Measurements from ENCODE around the gene CST9L.
A peak's percentile ranks its signal among the peaks of the same experiment; 100 is the strongest.

The CST9L gene, protein sequence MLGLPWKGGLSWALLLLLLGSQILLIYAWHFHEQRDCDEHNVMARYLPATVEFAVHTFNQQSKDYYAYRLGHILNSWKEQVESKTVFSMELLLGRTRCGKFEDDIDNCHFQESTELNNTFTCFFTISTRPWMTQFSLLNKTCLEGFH

GRCh38 chr20:23568320-23568970 is at the start of gene CST9L:
Gene CST9L, minus strand, starts transcription at chr20:23568484. Its CDS starts 34 bp downstream, at chr20:23568450.
- DNase-seq (ENCODE audit: low read depth in 2 of 2, low spot score in 1 of 2) = no peak

DNA sequence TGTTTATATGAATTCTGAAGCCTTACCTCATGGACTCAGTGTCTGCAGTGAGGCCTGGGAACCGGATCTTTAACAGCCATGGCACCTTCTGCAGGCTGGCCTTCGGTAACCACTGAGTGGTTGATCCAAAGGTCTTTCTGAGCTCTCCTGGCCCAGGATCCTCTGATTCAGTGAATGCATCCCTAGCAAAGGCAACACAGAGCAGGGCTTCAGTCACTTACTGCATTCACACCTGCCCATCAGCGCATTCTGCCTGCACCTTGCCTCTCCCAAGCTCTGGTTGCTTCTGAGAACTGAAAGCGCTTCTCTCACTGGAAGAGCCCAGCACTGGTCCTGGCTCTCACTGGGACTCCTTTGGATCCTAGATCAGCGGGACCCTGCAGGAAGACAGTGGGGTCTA is 45.9 kb upstream of the CST9L start:
- no peak for DNase-seq (ENCODE audit: low read depth in 2 of 2, low spot score in 1 of 2)

GRCh38 chr20:23613676-23614075 is 45.4 kb upstream of the CST9L start:
- no peak for DNase-seq (ENCODE audit: low read depth in 2 of 2, low spot score in 1 of 2)

- DNase-seq (ENCODE audit: low read depth in 2 of 2, low spot score in 1 of 2) = no peak
Observed at GRCh38 chr20:23612396-23612795, 44.1 kb upstream of the CST9L start.

DNA sequence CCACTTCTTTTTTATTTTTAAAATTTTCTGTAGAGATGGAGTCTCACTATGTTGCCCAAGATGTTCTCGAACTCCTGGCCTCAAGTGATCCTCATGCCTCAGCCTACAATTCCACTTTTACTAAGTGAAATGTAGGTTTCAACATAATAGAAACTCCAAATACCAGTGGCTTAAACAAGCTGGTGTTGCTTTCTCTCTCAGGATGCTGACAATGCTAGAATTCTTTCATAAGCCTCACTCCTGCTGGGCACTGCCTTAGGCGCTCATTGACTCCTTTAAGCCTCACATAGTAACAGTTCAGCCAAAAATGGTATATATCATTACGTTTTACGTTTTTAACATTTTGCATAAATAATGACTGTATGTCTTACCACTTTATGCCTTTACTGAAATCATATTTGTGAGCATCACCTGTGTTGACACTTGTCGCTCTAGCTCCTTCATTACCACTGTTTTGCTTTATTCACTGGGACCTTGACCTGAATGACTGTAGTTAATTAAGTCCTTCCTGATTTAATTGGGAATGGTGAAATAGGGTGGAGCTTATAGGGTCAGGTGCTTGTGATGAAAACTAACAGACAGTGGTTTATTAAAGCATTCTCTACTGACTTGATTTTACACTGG is 41.3 kb upstream of the CST9L start:
- no peak for DNase-seq (ENCODE audit: low read depth in 2 of 2, low spot score in 1 of 2)

DNA sequence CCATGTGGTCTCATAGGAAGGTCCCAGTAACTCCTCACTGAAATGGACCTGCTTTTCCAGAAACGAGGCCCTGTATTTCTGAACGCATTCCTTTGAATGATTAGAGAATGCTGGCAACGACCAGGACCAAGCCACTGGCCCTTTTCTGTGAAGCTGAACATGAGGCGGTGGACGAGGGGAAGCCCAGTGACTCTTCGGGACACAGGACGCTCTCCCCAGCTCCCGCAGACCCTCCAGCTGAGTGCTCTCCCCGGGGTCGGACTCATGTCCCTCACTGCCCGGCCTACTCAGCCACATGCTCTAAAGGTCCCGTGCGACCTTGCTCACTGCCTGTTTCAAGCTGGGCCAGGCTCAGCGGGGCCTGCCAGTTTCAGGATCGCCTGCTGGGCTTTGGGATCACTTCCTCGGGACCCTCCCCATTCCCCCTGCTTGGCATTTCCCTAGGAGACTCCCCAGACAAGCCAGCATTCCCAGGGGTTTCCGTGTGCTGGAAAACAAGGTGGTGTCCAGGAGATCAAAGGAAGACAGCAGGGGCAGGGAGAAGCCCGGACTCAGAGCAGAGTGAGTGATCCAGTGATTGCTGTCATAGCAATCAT is 40.1 kb upstream of the CST9L start:
- no peak for DNase-seq (ENCODE audit: low read depth in 2 of 2, low spot score in 1 of 2)

- DNase-seq (ENCODE audit: low read depth in 2 of 2, low spot score in 1 of 2) = no peak
Observed at GRCh38 chr20:23607497-23608245, 39.4 kb upstream of the CST9L start.

GRCh38 chr20:23606652-23607049 is 38.4 kb upstream of the CST9L start:
- DNase-seq (ENCODE audit: low read depth in 2 of 2, low spot score in 1 of 2) = peak; percentile 23 to 25

- no peak for DNase-seq (ENCODE audit: low read depth in 2 of 2, low spot score in 1 of 2)
Observed at GRCh38 chr20:23605867-23606651, 37.8 kb upstream of the CST9L start, which contains the start of gene CST9. Gene CST9, minus strand, starts transcription at chr20:23605917. Its CDS starts 53 bp downstream, at chr20:23605864.

DNA sequence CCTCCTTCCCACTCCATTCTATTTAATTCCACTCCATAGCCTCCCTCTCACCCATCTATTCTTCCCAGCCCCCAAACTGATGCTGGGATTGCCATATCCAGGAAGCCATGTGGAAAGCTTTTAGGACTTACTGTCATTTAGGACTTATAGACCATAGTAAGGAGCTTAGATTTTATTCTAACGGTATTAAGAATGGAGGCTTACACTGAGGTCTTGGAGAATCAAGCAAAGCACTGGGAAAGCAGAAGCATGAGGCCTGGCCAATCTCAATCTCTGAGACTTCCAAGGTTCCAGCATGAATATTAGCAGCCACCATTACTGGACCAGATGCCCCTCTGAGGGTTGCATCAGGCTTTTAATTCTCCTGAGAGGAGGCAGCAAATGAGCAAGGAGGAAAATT is 36.0 kb upstream of the CST9L start:
- no peak for DNase-seq (ENCODE audit: low read depth in 2 of 2, low spot score in 1 of 2)

DNA sequence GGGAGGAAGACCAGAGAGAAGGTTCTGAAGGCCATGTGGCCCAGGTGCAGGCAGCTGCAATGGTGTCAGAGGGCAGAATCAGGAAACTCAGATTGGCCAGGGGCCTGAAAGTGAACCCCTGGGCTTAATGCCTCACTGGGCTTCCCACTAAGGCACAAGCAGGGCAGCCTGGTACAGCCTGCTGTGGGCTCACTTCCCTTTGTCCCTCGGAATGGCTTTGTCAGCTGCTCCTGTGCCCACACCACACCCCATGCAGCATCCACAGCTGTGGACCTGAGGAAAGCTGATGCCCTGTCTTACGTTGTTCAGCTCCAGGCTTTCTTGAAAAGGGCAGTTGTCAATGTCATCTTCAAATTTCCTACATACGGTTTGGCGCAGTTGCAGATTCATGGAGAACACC is 35.0 kb upstream of the CST9L start:
- no peak for DNase-seq (ENCODE audit: low read depth in 2 of 2, low spot score in 1 of 2)

GRCh38 chr20:23602699-23603098 is 34.4 kb upstream of the CST9L start:
- no peak for DNase-seq (ENCODE audit: low read depth in 2 of 2, low spot score in 1 of 2)

DNA sequence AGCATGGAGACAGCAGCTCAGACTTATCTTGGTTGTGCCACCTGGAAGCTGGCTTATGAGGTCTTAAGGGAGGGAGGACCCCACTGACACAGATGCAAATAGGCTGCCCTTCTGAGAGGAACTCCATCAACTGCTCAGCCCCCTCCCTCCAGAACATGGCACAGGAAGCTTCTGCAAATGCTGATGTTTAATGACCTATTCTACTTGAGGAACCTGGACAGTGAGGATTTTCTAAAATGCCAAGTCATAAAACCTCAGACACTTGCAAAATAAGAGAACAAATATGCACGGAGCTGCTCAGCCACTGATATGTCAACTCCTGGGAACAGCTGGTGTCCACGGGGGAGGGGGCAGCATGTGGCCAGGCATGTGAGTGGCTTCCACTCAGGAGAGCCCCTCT is 34.0 kb upstream of the CST9L start:
- DNase-seq (ENCODE audit: low read depth in 2 of 2, low spot score in 1 of 2) = no peak

DNA sequence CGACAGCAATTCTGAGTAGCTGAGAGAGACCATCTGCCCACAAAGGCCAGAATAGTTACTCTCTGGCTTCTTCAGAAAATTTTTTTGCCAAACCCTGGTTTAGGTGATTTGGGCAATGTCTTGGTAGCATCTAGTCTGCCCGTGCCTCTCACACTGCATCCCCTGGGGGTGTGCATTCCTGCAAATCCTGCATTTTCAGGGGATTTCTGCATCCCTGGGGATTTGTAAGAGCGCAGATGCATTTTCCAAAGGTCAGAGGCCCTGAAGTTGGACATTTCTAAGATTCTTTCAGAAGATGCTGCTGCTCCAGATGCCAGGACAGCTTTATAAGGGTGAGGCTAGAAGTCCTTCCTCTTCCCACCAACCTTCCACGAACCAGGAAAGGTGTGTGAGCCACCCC is 33.4 kb upstream of the CST9L start:
- DNase-seq (ENCODE audit: low read depth in 2 of 2, low spot score in 1 of 2) = no peak

DNA sequence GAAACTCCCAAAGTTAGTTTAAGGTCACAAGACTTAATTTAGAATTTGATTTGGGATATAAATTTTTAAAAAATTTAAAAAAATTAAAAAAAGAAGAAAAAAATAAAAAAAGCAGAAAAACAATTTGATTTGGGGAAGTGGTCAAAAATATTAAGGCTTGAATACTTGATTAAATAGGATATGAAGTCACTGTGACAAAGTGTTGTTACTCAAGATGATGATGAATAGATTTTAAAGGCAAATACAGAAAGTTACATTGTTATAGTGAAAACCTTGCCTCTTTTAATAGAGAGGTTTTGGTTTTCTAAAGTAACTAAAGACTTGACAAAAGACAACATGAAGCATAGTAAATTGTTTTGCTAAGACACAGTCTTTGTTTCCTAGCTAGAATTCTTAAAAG is 30.2 kb upstream of the CST9L start:
- DNase-seq (ENCODE audit: low read depth in 2 of 2, low spot score in 1 of 2) = no peak

DNA sequence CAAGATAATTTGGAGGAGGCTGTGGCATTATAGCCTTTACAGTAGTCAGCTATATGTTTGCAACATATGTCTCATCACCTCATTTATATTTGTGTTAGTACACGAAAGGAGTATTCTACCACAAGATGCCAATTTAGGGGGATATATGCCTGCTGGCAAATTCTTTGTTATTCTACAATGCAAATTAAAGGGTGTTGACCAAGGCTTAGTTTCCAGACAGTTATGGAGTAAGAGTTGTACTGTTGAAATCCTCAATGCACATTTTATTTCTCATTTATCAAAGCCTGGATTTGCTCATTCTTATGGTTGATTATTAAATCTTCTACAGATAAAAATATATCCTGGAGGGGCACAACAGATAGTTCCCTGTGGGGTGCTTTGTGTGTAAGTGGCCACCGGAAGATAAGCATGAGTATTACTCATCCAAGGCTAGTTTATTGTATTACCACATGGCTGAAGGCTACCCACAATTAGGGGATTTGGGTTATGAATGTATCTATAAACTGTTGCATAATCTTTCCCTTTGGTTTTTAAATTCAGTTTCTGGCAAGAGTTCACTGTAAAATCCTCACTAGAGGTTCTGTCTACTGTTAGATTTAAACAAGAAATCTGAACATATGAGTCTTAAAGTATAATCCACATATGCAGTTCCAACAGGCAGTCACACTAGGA is 28.4 kb upstream of the CST9L start:
- DNase-seq (ENCODE audit: low read depth in 2 of 2, low spot score in 1 of 2) = no peak

DNA sequence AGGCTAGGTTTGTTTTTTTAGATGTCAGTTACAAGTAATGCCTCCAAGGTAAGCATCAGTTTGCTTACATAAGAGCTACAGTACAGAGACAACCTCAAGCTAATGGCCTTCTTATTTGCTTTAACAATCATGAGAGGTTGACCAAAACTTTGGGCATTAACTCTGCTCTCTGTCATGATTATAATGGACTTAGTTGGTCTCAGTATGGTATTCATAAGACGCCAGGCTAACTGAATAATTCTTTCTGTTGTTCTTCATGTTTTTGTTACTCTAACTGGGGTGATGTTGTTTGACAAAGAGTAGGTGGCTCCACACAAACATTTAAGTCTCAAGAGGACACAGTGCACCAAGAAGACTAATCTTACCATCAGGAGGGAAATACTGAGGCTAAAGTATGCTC is 27.7 kb upstream of the CST9L start:
- DNase-seq (ENCODE audit: low read depth in 2 of 2, low spot score in 1 of 2) = no peak

DNA sequence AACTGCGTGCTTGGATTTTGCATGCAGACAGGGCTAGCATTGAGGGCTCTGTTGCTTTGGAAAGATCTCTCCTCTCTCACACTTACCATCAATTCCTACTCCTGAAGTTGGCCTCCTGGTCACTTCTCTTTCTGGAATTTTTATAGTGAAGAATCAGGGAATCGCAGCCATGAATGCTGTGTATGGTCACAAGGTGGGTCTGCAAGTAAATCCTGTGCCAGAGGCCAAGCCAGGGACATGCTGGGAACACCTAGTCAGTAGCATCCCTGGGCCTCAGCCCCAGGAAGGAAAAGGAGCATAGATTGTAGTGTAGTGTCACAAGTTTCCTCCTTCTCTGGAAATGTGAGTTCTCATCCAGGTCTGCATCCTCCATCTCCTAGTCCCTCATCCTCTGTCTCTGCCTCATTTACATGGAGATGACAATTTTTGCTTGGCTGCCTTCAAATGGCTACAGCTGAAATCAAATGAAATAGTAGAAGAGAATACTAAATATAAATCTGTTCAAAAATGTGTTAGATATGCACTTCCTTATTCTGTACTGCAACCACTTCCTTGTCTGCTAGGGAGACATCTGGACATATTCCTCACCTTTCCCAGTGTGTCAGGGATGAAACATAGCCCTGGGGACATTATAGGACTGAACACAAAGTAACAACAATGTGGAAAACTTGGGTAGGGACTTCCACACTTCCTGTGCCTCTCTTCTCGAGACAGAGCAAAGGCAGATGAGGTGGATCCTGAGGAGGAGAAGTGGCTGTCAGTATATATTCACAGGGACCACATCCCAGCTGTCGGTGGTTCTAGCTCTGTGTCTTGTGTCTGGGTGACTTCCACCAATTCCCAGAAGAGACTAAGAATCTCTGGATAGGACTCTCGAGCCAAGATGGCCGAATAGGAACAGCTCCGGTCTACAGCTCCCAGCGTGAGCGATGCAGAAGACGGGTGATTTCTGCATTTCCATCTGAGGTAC is 20.4 kb upstream of the CST9L start:
- DNase-seq (ENCODE audit: low read depth in 2 of 2, low spot score in 1 of 2) = no peak

DNA sequence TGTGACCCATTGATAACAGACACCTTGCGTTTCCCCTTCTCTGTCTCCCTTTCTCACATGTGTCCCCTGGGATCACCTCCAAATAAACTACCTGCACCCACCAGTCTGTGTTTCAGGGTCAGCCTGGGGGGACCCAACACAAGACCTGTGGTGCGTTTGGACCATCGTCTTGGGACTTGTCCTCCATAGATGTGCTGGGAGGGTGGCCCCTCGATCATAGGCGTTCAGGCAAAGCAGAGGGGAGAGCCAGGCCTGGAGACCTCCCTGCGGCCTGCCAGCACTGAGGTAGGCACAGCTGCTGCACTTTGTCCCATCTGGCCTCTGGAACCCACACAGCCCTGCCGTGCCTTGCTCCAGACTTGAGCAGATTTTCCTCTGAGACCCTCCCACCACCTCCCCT is 19.3 kb upstream of the CST9L start:
- no peak for DNase-seq (ENCODE audit: low read depth in 2 of 2, low spot score in 1 of 2)

All from stimulated activated CD8-positive, alpha-beta memory T cell treated with anti-CD3 and anti-CD28 coated beads, Interleukin-4, amount 100 ng/mL, for 4 hours (primary cell).